Immature natural killer cell (primary cell): ENCODE data around the gene MAP2K5. TPM values are rescaled to one million over a fixed set of nuclear protein-coding genes. Genes with fewer than 3 reads are reported as not detected.

Source experiments
- DNase-seq, 3 donors: peaks; one replicate each; pipeline ENCODE4 v3.0.0; 2022; ENCODE audit warnings: mixed read lengths in 1 of 3
- H3K27ac Mint-ChIP-seq, 6 donors: one replicate each; pipeline ENCODE4 v1.8.0; 2020; ENCODE audit warnings: mixed read lengths in 6 of 6, mild to moderate bottlenecking in 5 of 6, inconsistent platforms in 4 of 6, moderate library complexity in 3 of 6
- H3K27me3 Mint-ChIP-seq, 3 donors: one replicate each; pipeline ENCODE4 v1.8.0; 2020 to 2021; ENCODE audit warnings: low read depth in 3 of 3, mild to moderate bottlenecking in 3 of 3, mixed read lengths in 3 of 3, moderate library complexity in 3 of 3, inconsistent platforms in 1 of 3
- H3K36me3 Mint-ChIP-seq, 3 donors: one replicate each; pipeline ENCODE4 v1.8.0; 2020; ENCODE audit warnings: mixed read lengths in 3 of 3, inconsistent platforms in 2 of 3, mild to moderate bottlenecking in 2 of 3
- H3K4me1 Mint-ChIP-seq, 2 donors: one replicate each; pipeline ENCODE4 v1.8.0; 2020; ENCODE audit warnings: inconsistent platforms in 2 of 2, mild to moderate bottlenecking in 2 of 2, mixed read lengths in 2 of 2, moderate library complexity in 1 of 2
- H3K4me3 Mint-ChIP-seq, 5 donors: one replicate each; pipeline ENCODE4 v1.8.0; 2020; ENCODE audit warnings: mild to moderate bottlenecking in 5 of 5, mixed read lengths in 5 of 5, inconsistent platforms in 3 of 5, moderate library complexity in 3 of 5
- H3K9me3 Mint-ChIP-seq, 6 donors: one replicate each; pipeline ENCODE4 v1.8.0; 2020; ENCODE audit warnings: mild to moderate bottlenecking in 6 of 6, mixed read lengths in 6 of 6, inconsistent platforms in 4 of 6, moderate library complexity in 3 of 6
- polyA plus RNA-seq, 3 donors: library from polyadenylated mRNA; unstranded; fragments of 300-500 nt; fragmentation: Illumina TruSeq; gene quantifications; one replicate each; pipeline ENCODE4 v1.2.3, GENCODE V29; 2021

The MAP2K5 gene
- polyA plus RNA-seq, 3 donors from 2014 or later = 12.4 to 21.7 (median 16.0) TPM

GRCh38 chr15:67692573-67692972 is 150.1 kb downstream of the MAP2K5 start:
- peaks cover 3 to 21% (median 15%) of the 10 kb centered on the region in 3 donors for H3K36me3 Mint-ChIP-seq
- no peak overlapping the region for H3K27ac Mint-ChIP-seq
- H3K9me3 Mint-ChIP-seq = no peaks in the 10 kb centered on the region
- H3K4me3 Mint-ChIP-seq = no peak overlapping the region
- H3K27me3 Mint-ChIP-seq = no peaks in the 10 kb centered on the region
- H3K4me1 Mint-ChIP-seq = no peaks in the 10 kb centered on the region
- DNase-seq = no peak

GRCh38 chr15:67696087-67696486 is 153.6 kb downstream of the MAP2K5 start:
- Mint-ChIP-seq H3K36me3 (peaks cover 3 to 25% (median 22%) of the 10 kb centered on the region in 3 donors), H3K4me3 (no peak overlapping the region), H3K4me1 (no peaks in the 10 kb centered on the region), H3K27ac (no peak overlapping the region), H3K27me3 (no peaks in the 10 kb centered on the region), H3K9me3 (no peaks in the 10 kb centered on the region)
- no peak for DNase-seq

GRCh38 chr15:67700023-67700422 is 157.5 kb downstream of the MAP2K5 start:
- no peaks in the 10 kb centered on the region for H3K9me3 Mint-ChIP-seq
- no peaks in the 10 kb centered on the region for H3K27me3 Mint-ChIP-seq
- no peaks in the 10 kb centered on the region for H3K4me1 Mint-ChIP-seq
- no peak overlapping the region for H3K4me3 Mint-ChIP-seq
- peaks cover 9 to 20% (median 16%) of the 10 kb centered on the region in 3 donors for H3K36me3 Mint-ChIP-seq
- no peak for DNase-seq
- H3K27ac Mint-ChIP-seq = no peak overlapping the region

- H3K4me1 Mint-ChIP-seq = no peaks in the 10 kb centered on the region
- DNase-seq = no peak
- no peak overlapping the region for H3K27ac Mint-ChIP-seq
- peaks cover 6 to 28% (median 16%) of the 10 kb centered on the region in 3 donors for H3K36me3 Mint-ChIP-seq
- no peaks in the 10 kb centered on the region for H3K9me3 Mint-ChIP-seq
- no peak overlapping the region for H3K4me3 Mint-ChIP-seq
- H3K27me3 Mint-ChIP-seq = no peaks in the 10 kb centered on the region
Measured at GRCh38 chr15:67701669-67702068, 159.2 kb downstream of the MAP2K5 start.

GRCh38 chr15:67707520-67708283 is 165.2 kb downstream of the MAP2K5 start:
- H3K4me3 Mint-ChIP-seq = no peak overlapping the region
- H3K27ac Mint-ChIP-seq = no peak overlapping the region
- H3K4me1 Mint-ChIP-seq = no peaks in the 10 kb centered on the region
- no peak for DNase-seq
- H3K27me3 Mint-ChIP-seq = no peaks in the 10 kb centered on the region
- H3K9me3 Mint-ChIP-seq = no peaks in the 10 kb centered on the region
- H3K36me3 Mint-ChIP-seq = peaks cover 8 to 21% (median 18%) of the 10 kb centered on the region in 3 donors

GRCh38 chr15:67708500-67708899 is 166.0 kb downstream of the MAP2K5 start:
- no peak overlapping the region for H3K4me3 Mint-ChIP-seq
- no peak overlapping the region for H3K27ac Mint-ChIP-seq
- H3K27me3 Mint-ChIP-seq = no peaks in the 10 kb centered on the region
- no peak for DNase-seq
- peaks cover 8 to 20% (median 14%) of the 10 kb centered on the region in 3 donors for H3K36me3 Mint-ChIP-seq
- no peaks in the 10 kb centered on the region for H3K9me3 Mint-ChIP-seq
- H3K4me1 Mint-ChIP-seq = no peaks in the 10 kb centered on the region

GRCh38 chr15:67715170-67715569 is 172.7 kb downstream of the MAP2K5 start:
- Mint-ChIP-seq H3K4me3 (no peak overlapping the region), H3K36me3 (peaks cover 12 to 21% (median 16%) of the 10 kb centered on the region in 3 donors), H3K9me3 (no peaks in the 10 kb centered on the region), H3K27ac (no peak overlapping the region), H3K27me3 (no peaks in the 10 kb centered on the region), H3K4me1 (peaks cover 7 to 16% of the 10 kb centered on the region in 2 donors)
- DNase-seq = no peak

- Mint-ChIP-seq H3K4me1 (peaks cover 7 to 16% of the 10 kb centered on the region in 2 donors), H3K36me3 (peaks cover 7 to 16% (median 12%) of the 10 kb centered on the region in 3 donors), H3K27me3 (no peaks in the 10 kb centered on the region), H3K9me3 (no peaks in the 10 kb centered on the region), H3K27ac (peak overlapping the region in 1 of 6 donors; percentile 32), H3K4me3 (no peak overlapping the region)
- no peak for DNase-seq
Measured at GRCh38 chr15:67716171-67716570, 173.7 kb downstream of the MAP2K5 start.

- DNase-seq = no peak
- peaks cover 0 to 2% (median 0%) of the 10 kb centered on the region in 3 donors for H3K27me3 Mint-ChIP-seq
- peaks cover 4 to 12% (median 8%) of the 10 kb centered on the region in 3 donors for H3K36me3 Mint-ChIP-seq
- no peak overlapping the region for H3K27ac Mint-ChIP-seq
- peaks cover 7 to 16% of the 10 kb centered on the region in 2 donors for H3K4me1 Mint-ChIP-seq
- no peaks in the 10 kb centered on the region for H3K9me3 Mint-ChIP-seq
- H3K4me3 Mint-ChIP-seq = no peak overlapping the region
Measured at GRCh38 chr15:67717776-67718175, 175.3 kb downstream of the MAP2K5 start.

- Mint-ChIP-seq H3K27ac (peak overlapping the region in 2 of 6 donors; percentile 12 to 20), H3K27me3 (peaks cover 0 to 2% (median 0%) of the 10 kb centered on the region in 3 donors), H3K9me3 (no peaks in the 10 kb centered on the region), H3K4me1 (peaks cover 5 to 10% of the 10 kb centered on the region in 2 donors), H3K4me3 (no peak overlapping the region), H3K36me3 (peaks cover 0 to 9% (median 3%) of the 10 kb centered on the region in 3 donors)
- DNase-seq = no peak
Measured at GRCh38 chr15:67719330-67719959, 176.9 kb downstream of the MAP2K5 start.

GRCh38 chr15:67720556-67721175 is 178.2 kb downstream of the MAP2K5 start:
- Mint-ChIP-seq H3K9me3 (no peaks in the 10 kb centered on the region), H3K4me1 (peaks cover 5 to 10% of the 10 kb centered on the region in 2 donors), H3K36me3 (peaks cover 0 to 7% (median 6%) of the 10 kb centered on the region in 3 donors), H3K27ac (no peak overlapping the region), H3K27me3 (peaks cover 0 to 2% (median 0%) of the 10 kb centered on the region in 3 donors), H3K4me3 (no peak overlapping the region)
- no peak for DNase-seq

- Mint-ChIP-seq H3K36me3 (peaks cover under 1 to 11% (median 7%) of the 10 kb centered on the region in 3 donors), H3K27me3 (peaks cover 0 to 2% (median 0%) of the 10 kb centered on the region in 3 donors), H3K27ac (no peak overlapping the region), H3K4me3 (no peak overlapping the region), H3K4me1 (peaks cover 0 to under 1% of the 10 kb centered on the region in 2 donors), H3K9me3 (no peaks in the 10 kb centered on the region)
- DNase-seq = no peak
Measured at GRCh38 chr15:67722030-67722817, 179.7 kb downstream of the MAP2K5 start.

GRCh38 chr15:67723294-67724024 is 181.0 kb downstream of the MAP2K5 start:
- H3K27me3 Mint-ChIP-seq = peaks cover 0 to 2% (median 0%) of the 10 kb centered on the region in 3 donors
- peaks cover 4 to 13% (median 7%) of the 10 kb centered on the region in 3 donors for H3K36me3 Mint-ChIP-seq
- no peak for DNase-seq
- no peak overlapping the region for H3K4me3 Mint-ChIP-seq
- H3K27ac Mint-ChIP-seq = no peak overlapping the region
- H3K4me1 Mint-ChIP-seq = no peaks in the 10 kb centered on the region
- H3K9me3 Mint-ChIP-seq = no peaks in the 10 kb centered on the region
